GM12875 (cell line): ENCODE data around the gene DISC1.
"Not testable (repeated sequence)": the region's sequence is repeated elsewhere in the genome, so short reads cannot be mapped to it uniquely, and the experiment has no call there.

Experiments used
- H3K4me3 ChIP-seq: one replicate; pipeline ENCODE4 v1.5.1; 2011; ENCODE audit warnings: low read depth, low read length, control low read depth
- TF ChIP-seq, protein P1 (sequence below): IDR thresholded peaks from 2 replicates; pipeline ENCODE4 v1.5.1; 2011; ENCODE audit warnings: low read depth, mild to moderate bottlenecking, control low read depth, inconsistent platforms, low read length, moderate library complexity, borderline replicate concordance; ENCODE audit not compliant: insufficient read depth

The DISC1 gene

GRCh38 chr1:231936983-231937775 lies 310.6 kb downstream of the DISC1 start:
- no peak overlapping the region for H3K4me3 ChIP-seq
- TF ChIP-seq, protein P1, sequence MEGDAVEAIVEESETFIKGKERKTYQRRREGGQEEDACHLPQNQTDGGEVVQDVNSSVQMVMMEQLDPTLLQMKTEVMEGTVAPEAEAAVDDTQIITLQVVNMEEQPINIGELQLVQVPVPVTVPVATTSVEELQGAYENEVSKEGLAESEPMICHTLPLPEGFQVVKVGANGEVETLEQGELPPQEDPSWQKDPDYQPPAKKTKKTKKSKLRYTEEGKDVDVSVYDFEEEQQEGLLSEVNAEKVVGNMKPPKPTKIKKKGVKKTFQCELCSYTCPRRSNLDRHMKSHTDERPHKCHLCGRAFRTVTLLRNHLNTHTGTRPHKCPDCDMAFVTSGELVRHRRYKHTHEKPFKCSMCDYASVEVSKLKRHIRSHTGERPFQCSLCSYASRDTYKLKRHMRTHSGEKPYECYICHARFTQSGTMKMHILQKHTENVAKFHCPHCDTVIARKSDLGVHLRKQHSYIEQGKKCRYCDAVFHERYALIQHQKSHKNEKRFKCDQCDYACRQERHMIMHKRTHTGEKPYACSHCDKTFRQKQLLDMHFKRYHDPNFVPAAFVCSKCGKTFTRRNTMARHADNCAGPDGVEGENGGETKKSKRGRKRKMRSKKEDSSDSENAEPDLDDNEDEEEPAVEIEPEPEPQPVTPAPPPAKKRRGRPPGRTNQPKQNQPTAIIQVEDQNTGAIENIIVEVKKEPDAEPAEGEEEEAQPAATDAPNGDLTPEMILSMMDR, result no peak

- TF ChIP-seq, protein P1, result no peak
- H3K4me3 ChIP-seq, result no peak overlapping the region
Measured at GRCh38 chr1:231938211-231938610, 311.6 kb downstream of the DISC1 start.

DNA sequence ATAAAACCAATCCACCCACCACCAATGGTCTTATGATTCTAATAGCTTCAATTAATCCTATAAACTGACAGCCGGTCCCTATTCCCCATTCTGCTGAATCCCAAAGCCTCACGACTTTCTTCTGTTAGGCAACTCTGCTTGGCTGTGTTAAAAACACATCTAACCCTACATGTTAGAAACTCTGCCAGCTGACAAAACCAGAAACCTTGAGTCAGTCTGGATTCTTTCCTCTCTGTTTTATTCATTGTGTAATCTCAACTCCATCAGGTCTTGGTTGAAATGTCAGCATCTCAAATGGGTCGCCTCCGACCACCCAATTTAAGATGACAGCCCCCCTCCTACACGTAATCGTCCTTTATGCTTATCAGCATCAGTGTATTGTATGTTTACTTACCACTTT lies 312.1 kb downstream of the DISC1 start:
- no peak overlapping the region for H3K4me3 ChIP-seq
- TF ChIP-seq, protein P1, result no peak

- TF ChIP-seq, protein P1, result no peak
- no peak overlapping the region for H3K4me3 ChIP-seq
Measured at GRCh38 chr1:231939118-231939517, 312.5 kb downstream of the DISC1 start.

DNA sequence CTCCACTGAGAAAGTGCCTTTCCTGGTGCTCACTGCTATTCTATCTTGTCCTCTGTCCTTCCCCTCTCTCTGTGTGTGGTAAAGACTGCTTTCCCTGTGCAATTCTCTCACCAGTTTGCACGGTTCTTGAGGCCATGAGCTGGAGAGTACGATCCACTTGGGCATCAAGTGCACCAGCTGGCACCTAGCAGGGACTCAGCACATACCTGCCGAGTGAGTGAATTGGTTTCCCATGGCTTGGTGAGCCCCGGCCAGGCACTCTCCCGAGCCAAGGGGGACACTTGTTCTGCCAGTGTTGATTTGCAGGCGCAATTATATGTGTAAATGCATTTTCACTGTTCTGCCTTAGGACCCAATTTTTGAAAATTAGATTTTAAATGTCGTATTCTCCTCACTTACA lies 313.5 kb downstream of the DISC1 start:
- TF ChIP-seq, protein P1, result no peak
- H3K4me3 ChIP-seq, result no peak overlapping the region

DNA sequence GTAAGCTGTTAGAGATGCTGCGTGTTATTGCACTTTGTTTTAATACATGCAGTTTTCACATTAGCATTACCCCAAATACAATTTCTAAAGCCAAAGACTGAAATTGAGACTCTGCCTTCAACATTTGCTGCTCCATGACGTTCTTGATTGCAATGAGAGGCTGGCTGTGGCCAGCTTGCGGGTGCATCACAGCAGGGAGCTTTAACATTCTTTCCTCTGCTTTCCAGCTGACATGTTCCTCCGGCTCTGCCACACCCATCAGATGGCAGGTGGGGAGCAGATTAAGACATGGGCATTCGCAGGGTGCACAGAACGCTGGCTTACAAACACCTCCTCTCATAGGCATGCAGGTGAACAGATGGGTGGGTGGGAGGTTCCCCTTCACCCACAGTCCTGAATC lies 314.1 kb downstream of the DISC1 start:
- TF ChIP-seq, protein P1, result no peak

GRCh38 chr1:231943084-231943483 lies 316.5 kb downstream of the DISC1 start:
- TF ChIP-seq, protein P1, result no peak
- no peak overlapping the region for H3K4me3 ChIP-seq

More for the DNA sequence above, 314.1 kb downstream of the DISC1 start:
- H3K4me3 ChIP-seq, result no peak overlapping the region

- not testable (repeated sequence) for H3K4me3 ChIP-seq
Measured at GRCh38 chr1:231948102-231948501, 321.5 kb downstream of the DISC1 start.
